Measurements from ENCODE around the gene WFDC8.

The WFDC8 gene

GRCh38 chr20:45575931-45576330, 3.2 kb downstream of the WFDC8 start:
- no peak for TF ChIP-seq GATA2 (IDR thresholded peaks at IDR 0.05; ENCODE audit: low read depth, low read length)
- TF ChIP-seq GATA3 (IDR thresholded peaks at IDR 0.05; ENCODE audit: low read depth, low read length), result no peak

GRCh38 chr20:45564760-45565276, 14.3 kb downstream of the WFDC8 start:
- no peak for TF ChIP-seq GATA3 (IDR thresholded peaks at IDR 0.05; ENCODE audit: low read depth, low read length)
- no peak for TF ChIP-seq GATA2 (IDR thresholded peaks at IDR 0.05; ENCODE audit: low read depth, low read length)

- TF ChIP-seq GATA2 (IDR thresholded peaks at IDR 0.05; ENCODE audit: low read depth, low read length) (no peak), GATA3 (IDR thresholded peaks at IDR 0.05; ENCODE audit: low read depth, low read length) (no peak)
These were observed 23.9 kb downstream of the WFDC8 start for GRCh38 chr20:45555198-45555597.

GRCh38 chr20:45552456-45552855, 26.6 kb downstream of the WFDC8 start:
- TF ChIP-seq GATA3 (IDR thresholded peaks at IDR 0.05; ENCODE audit: low read depth, low read length), result no peak
- TF ChIP-seq GATA2 (IDR thresholded peaks at IDR 0.05; ENCODE audit: low read depth, low read length), result no peak

- TF ChIP-seq GATA3 (IDR thresholded peaks at IDR 0.05; ENCODE audit: low read depth, low read length) (no peak), GATA2 (IDR thresholded peaks at IDR 0.05; ENCODE audit: low read depth, low read length) (no peak)
These were observed 28.3 kb downstream of the WFDC8 start for GRCh38 chr20:45550765-45551164.

GRCh38 chr20:45548410-45548809, 30.7 kb downstream of the WFDC8 start:
- TF ChIP-seq GATA3 (IDR thresholded peaks at IDR 0.05; ENCODE audit: low read depth, low read length), result no peak
- no peak for TF ChIP-seq GATA2 (IDR thresholded peaks at IDR 0.05; ENCODE audit: low read depth, low read length)

- no peak for TF ChIP-seq GATA2 (IDR thresholded peaks at IDR 0.05; ENCODE audit: low read depth, low read length)
- TF ChIP-seq GATA3 (IDR thresholded peaks at IDR 0.05; ENCODE audit: low read depth, low read length), result no peak
These were observed 31.8 kb downstream of the WFDC8 start, which contains the start of gene EPPIN for GRCh38 chr20:45547206-45547770. Gene EPPIN (minus strand): TSS chr20:45547401. CDS start chr20:45547357, 44 bp downstream.

GRCh38 chr20:45545754-45546453, 33.2 kb downstream of the WFDC8 start:
- TF ChIP-seq GATA2 (IDR thresholded peaks at IDR 0.05; ENCODE audit: low read depth, low read length) (no peak), GATA3 (IDR thresholded peaks at IDR 0.05; ENCODE audit: low read depth, low read length) (no peak)

GRCh38 chr20:45545351-45545750, 33.7 kb downstream of the WFDC8 start:
- TF ChIP-seq GATA3 (IDR thresholded peaks at IDR 0.05; ENCODE audit: low read depth, low read length), result no peak

GRCh38 chr20:45539382-45539781, 39.7 kb downstream of the WFDC8 start, which contains the start of gene WFDC6:
Gene WFDC6 (minus strand): TSS chr20:45539482. CDS start chr20:45539407, 75 bp downstream.
- TF ChIP-seq GATA3 (IDR thresholded peaks at IDR 0.05; ENCODE audit: low read depth, low read length) (no peak), GATA2 (IDR thresholded peaks at IDR 0.05; ENCODE audit: low read depth, low read length) (no peak)

GRCh38 chr20:45538209-45538799, 40.8 kb downstream of the WFDC8 start:
- TF ChIP-seq GATA2 (IDR thresholded peaks at IDR 0.05; ENCODE audit: low read depth, low read length) (no peak), GATA3 (IDR thresholded peaks at IDR 0.05; ENCODE audit: low read depth, low read length) (no peak)

GRCh38 chr20:45527294-45527693, 51.8 kb downstream of the WFDC8 start:
- TF ChIP-seq GATA3 (IDR thresholded peaks at IDR 0.05; ENCODE audit: low read depth, low read length) (no peak), GATA2 (IDR thresholded peaks at IDR 0.05; ENCODE audit: low read depth, low read length) (no peak)

- TF ChIP-seq GATA3 (IDR thresholded peaks at IDR 0.05; ENCODE audit: low read depth, low read length) (no peak), GATA2 (IDR thresholded peaks at IDR 0.05; ENCODE audit: low read depth, low read length) (no peak)
These were observed 55.3 kb downstream of the WFDC8 start for GRCh38 chr20:45523821-45524220.

GRCh38 chr20:45518282-45518681, 60.8 kb downstream of the WFDC8 start:
- TF ChIP-seq GATA3 (IDR thresholded peaks at IDR 0.05; ENCODE audit: low read depth, low read length), result no peak
- no peak for TF ChIP-seq GATA2 (IDR thresholded peaks at IDR 0.05; ENCODE audit: low read depth, low read length)

Data from SH-SY5Y (cell line).